K562 (cell line): ENCODE data around the gene SLC30A7. TPM values are rescaled to one million over a fixed set of nuclear protein-coding genes. Genes with fewer than 3 reads are reported as not detected.
A peak's percentile ranks its signal among the peaks of the same experiment; 100 is the strongest.

Experiments used
- ATAC-seq: fragments of 200-7000 bp; cut with Tn5 transposase; 3 replicates; pipeline ENCODE4 v1.9.1; 2020; ENCODE audit warnings: moderate library complexity
- BruUV-seq: library from RNA; stranded (reverse); fragments of 400-500 nt; replicated peaks from 2 replicates; lab custom pipeline; 2021; lab: Mats Ljungman, UMichigan
- CTCF ChIA-PET: fragments of 300-600 bp; formaldehyde crosslinking; extraction: SDS; loops from one replicate; lab custom pipeline; 2021; ENCODE audit warnings: low intra/inter-chr PET ratio; lab: Yijun Ruan, JAX
- POLR2A ChIA-PET: fragments of 300-600, 350-650 bp; sonication (Branson Sonifier 250); formaldehyde crosslinking; extraction: SDS; loops from one replicate; lab custom pipeline; 2021; ENCODE audit warnings: antibody characterized with exemption, inconsistent platforms; lab: Yijun Ruan, JAX
- DNase-seq, 4 experiments: peaks; one replicate each; pipeline versions ENCODE4 v3.0.0 to v3.0.0-alpha.2; 2011 to 2018; ENCODE audit warnings: low spot score in 3 of 4, mixed read lengths in 3 of 4; ENCODE audit errors: extremely low read depth in 1 of 4
- FAIRE-seq: peaks from 2 replicates; lab custom pipeline; 2011; peaks lifted over from hg19 to GRCh38; lab: Jason Lieb, UNC
- H2AFZ ChIP-seq: 2 replicates; pipeline ENCODE4 v1.6.0; 2011; ENCODE audit warnings: low read depth, low read length, control low read depth, inconsistent platforms
- H3K27ac ChIP-seq: fragments of 200-600 bp; 3 replicates; pipeline ENCODE4 v1.8.0; 2011; ENCODE audit warnings: low read depth, mild to moderate bottlenecking, control low read depth, inconsistent platforms, low read length, moderate library complexity, mixed read lengths; ENCODE audit errors: extremely low read depth
- H3K27me3 ChIP-seq, 2 experiments: fragments of 300-600 bp in 1 of 2; 2 replicates in 1 of 2; 3 replicates in 1 of 2; pipeline versions ENCODE4 v1.6.0 to v1.8.0; 2011; ENCODE audit warnings: inconsistent platforms in 2 of 2, low read length in 2 of 2, mild to moderate bottlenecking in 1 of 2, mixed read lengths in 1 of 2, moderate library complexity in 1 of 2; ENCODE audit not compliant: control insufficient read depth in 2 of 2, insufficient read depth in 2 of 2
- H3K36me3 ChIP-seq: fragments of 300-600 bp; 3 replicates; pipeline ENCODE4 v1.8.0; 2011; ENCODE audit warnings: mild to moderate bottlenecking, low read length, inconsistent platforms; ENCODE audit not compliant: control insufficient read depth, insufficient read depth
- H3K4me1 ChIP-seq, 2 experiments: fragments of 200-600 bp in 1 of 2; replicated peaks in 1 of 2; 2 replicates in 1 of 2; 3 replicates in 1 of 2; pipeline versions ENCODE4 v1.5.1 to v1.8.0; 2011; ENCODE audit warnings: inconsistent platforms in 2 of 2, low read length in 2 of 2, mild to moderate bottlenecking in 1 of 2, mixed read lengths in 1 of 2, moderate library complexity in 1 of 2; ENCODE audit not compliant: control insufficient read depth in 2 of 2, insufficient read depth in 2 of 2
- H3K4me2 ChIP-seq: 2 replicates; pipeline ENCODE4 v1.6.1; 2011; ENCODE audit warnings: low read length, control low read depth, inconsistent platforms, mixed read lengths; ENCODE audit not compliant: insufficient read depth
- H3K4me3 ChIP-seq: fragments of 200-600 bp; sonication (generic), shearing (Covaris generic); 2 replicates; pipeline ENCODE4 v1.5.1; 2016; ENCODE audit warnings: control low read depth, inconsistent platforms
- H3K79me2 ChIP-seq: fragments of 200-600 bp; 3 replicates; pipeline ENCODE4 v1.8.0; 2011; ENCODE audit warnings: low read length, inconsistent platforms; ENCODE audit not compliant: control insufficient read depth, insufficient read depth
- H3K9ac ChIP-seq, 2 experiments: 2 replicates each; pipeline versions ENCODE4 v1.6.0 to v1.6.1; 2011; ENCODE audit warnings: low read depth in 2 of 2, low read length in 2 of 2, control low read depth in 1 of 2, inconsistent platforms in 1 of 2, mild to moderate bottlenecking in 1 of 2, mixed read lengths in 1 of 2; ENCODE audit not compliant: insufficient read depth in 1 of 2
- H3K9me1 ChIP-seq: one replicate; pipeline ENCODE4 v1.6.0; 2011; ENCODE audit warnings: inconsistent platforms, mild to moderate bottlenecking, low read length, moderate library complexity; ENCODE audit not compliant: control insufficient read depth, insufficient read depth
- H3K9me3 ChIP-seq: replicated peaks from 2 replicates; pipeline ENCODE4 v1.5.1; 2011; ENCODE audit warnings: low read depth, low read length, inconsistent platforms; ENCODE audit not compliant: control insufficient read depth, insufficient read depth
- H4K20me1 ChIP-seq: replicated peaks from 2 replicates; pipeline ENCODE4 v1.6.1; 2011; ENCODE audit warnings: low read length, inconsistent platforms, mixed read lengths; ENCODE audit not compliant: control insufficient read depth, insufficient read depth
- CHD7 ChIP-seq: fragments of 200-600 bp; sonication (generic); IDR thresholded peaks from one replicate; pipeline ENCODE4 v1.6.1; 2012; ENCODE audit warnings: mild to moderate bottlenecking, low read depth, low read length, inconsistent platforms
- NUFIP1 ChIP-seq: fragments of 450-650 bp; IDR thresholded peaks from 2 replicates; pipeline ENCODE4 v1.6.1; 2018; ENCODE audit not compliant: partially characterized antibody
- SMAD3 ChIP-seq: fragments of 450-650 bp; formaldehyde crosslinking; conservative IDR thresholded peaks from 2 replicates; pipeline ENCODE4 v1.4.0; 2020; ENCODE audit warnings: mild to moderate bottlenecking
- SNIP1 ChIP-seq: fragments of 450-650 bp; IDR thresholded peaks from 2 replicates; pipeline ENCODE4 v1.7.1; 2017; ENCODE audit warnings: low read depth, mild to moderate bottlenecking
- ZNF592 ChIP-seq: fragments of 450-650 bp; IDR thresholded peaks from 2 replicates; pipeline ENCODE4 v1.6.1; 2017; ENCODE audit warnings: antibody characterized with exemption, mild to moderate bottlenecking
- WGBS: fragments of 100-300 bp; shearing (Covaris generic); methylation state at CpG from one replicate; pipeline ENCODE4 v1.1.6; 2016; ENCODE audit warnings: low coverage, mixed read lengths; ENCODE audit not compliant: insufficient coverage; ENCODE audit errors: missing lambda C conversion rate; 5-methylcytosine and 5-hydroxymethylcytosine counted together
- in situ Hi-C: fragments of 300-500 bp; cut with MboI; formaldehyde crosslinking; loops from 4 replicates; pipeline ENCODE4 v1.15.0; 2018; ENCODE audit warnings: inconsistent platforms, mixed read lengths
- intact Hi-C: fragments of 100-400 bp; cut with micrococcal nuclease; formaldehyde crosslinking; loops from 2 replicates; pipeline ENCODE4 v1.14.2; 2022
- polyA plus RNA-seq, 8 experiments: library from polyadenylated mRNA; depleted of rRNA in 4 of 8; stranded (reverse) in 5 of 8; unstranded in 3 of 8; fragments of >200 nt; fragmentation: Nextera tagmentation in 2 of 8; fragmentation: Illumina TruSeq in 1 of 8; extraction: Ambion mirVana in 2 of 8; extraction: Trizol in 1 of 8; gene quantifications; 2 replicates each; pipeline versions ENCODE4 v1.2.1 to v1.2.3, GENCODE V29; 2011 to 2014; ENCODE audit warnings: inconsistent platforms in 1 of 8, missing spikeins in 1 of 8
- total RNA-seq, 7 experiments: library from RNA; depleted of rRNA in 6 of 7; stranded (reverse); fragments of >200 nt in 6 of 7; fragmentation: Illumina TruSeq in 2 of 7; extraction: Trizol in 2 of 7; gene quantifications; 2 replicates each; pipeline versions ENCODE4 v1.2.1 to v1.2.3, GENCODE V29; 2011 to 2021; ENCODE audit warnings: low replicate concordance in 1 of 7

The SLC30A7 gene
- total and polyA plus RNA-seq, 9 of the 15 experiments (the other 6 are each of a cell fraction or from before 2014, with no cell fraction given), result 3.5 to 17.1 (median 7.2) TPM

- H3K9me3 ChIP-seq, result no peaks in the 10 kb centered on the region
- TF ChIP-seq CHD7 (no peak), SMAD3 (CRISPR knock-in tag) (no peak), ZNF592 (peak; percentile 50; the same call in 1 of the 2 replicates), NUFIP1 (no peak), SNIP1 (no peak)
Measured at GRCh38 chr1:101025657-101026429, 130.0 kb downstream of the SLC30A7 start, which contains the start of gene DPH5. TSS of gene DPH5 (minus strand) at chr1:101025784. CDS start at chr1:101025443, 341 bp downstream.

More at GRCh38 chr1:101025657-101026429, 130.0 kb downstream of the SLC30A7 start, which contains the start of gene DPH5:
- TSS peak; percentile 79 for BruUV-seq
- Histone ChIP-seq H3K4me2 (peak within 1 kb of the TSS; percentile 99), H3K27ac (peak within 1 kb of the TSS; percentile 87), H3K27me3 (no peaks in the 10 kb centered on the region), H3K9ac (peak within 1 kb of the TSS; percentile 87 to 98), H2AFZ (peak within 1 kb of the TSS; percentile 92), H3K36me3 (peaks cover 43% of the 10 kb centered on the region), H3K79me2 (peaks cover 74% of the 10 kb centered on the region), H4K20me1 (no peaks in the 10 kb centered on the region), H3K4me1 (peaks cover 4 to 8% of the 10 kb centered on the region in 2 experiments; a peak in 2 of 5 replicates), H3K9me1 (no peaks in the 10 kb centered on the region), H3K4me3 (peak within 1 kb of the TSS; percentile 69)
- intact Hi-C loops, result loop anchor here (5.0 to 10.0 kb wide), 2 partner anchors 211 to 259 kb away; partner anchors contain the start of gene S1PR1
- in situ Hi-C loops, result no loop called here
- ATAC-seq (peak; percentile 92), DNase-seq (peak; percentile 88 to 94 (median 92)), FAIRE-seq (peak; percentile 51)
- under 1% methylated on average over 37 of the region's 37 CpGs for WGBS
- POLR2A ChIA-PET, result interaction anchor here (0.6 to 1.8 kb wide), 5 partner anchors 9 to 760 kb away, joined by 3 to 5 read pairs (median 4); partner anchors contain the start of gene RTCA
- CTCF ChIA-PET, result no interaction called here
